ENCODE results near the gene ADCY1.
"Not testable (repeated sequence)": the region's sequence is repeated elsewhere in the genome, so short reads cannot be mapped to it uniquely, and the experiment has no call there.

Gene ADCY1
- 0 to 0.28 reads per million in 2 donors for total RNA-seq

DNA sequence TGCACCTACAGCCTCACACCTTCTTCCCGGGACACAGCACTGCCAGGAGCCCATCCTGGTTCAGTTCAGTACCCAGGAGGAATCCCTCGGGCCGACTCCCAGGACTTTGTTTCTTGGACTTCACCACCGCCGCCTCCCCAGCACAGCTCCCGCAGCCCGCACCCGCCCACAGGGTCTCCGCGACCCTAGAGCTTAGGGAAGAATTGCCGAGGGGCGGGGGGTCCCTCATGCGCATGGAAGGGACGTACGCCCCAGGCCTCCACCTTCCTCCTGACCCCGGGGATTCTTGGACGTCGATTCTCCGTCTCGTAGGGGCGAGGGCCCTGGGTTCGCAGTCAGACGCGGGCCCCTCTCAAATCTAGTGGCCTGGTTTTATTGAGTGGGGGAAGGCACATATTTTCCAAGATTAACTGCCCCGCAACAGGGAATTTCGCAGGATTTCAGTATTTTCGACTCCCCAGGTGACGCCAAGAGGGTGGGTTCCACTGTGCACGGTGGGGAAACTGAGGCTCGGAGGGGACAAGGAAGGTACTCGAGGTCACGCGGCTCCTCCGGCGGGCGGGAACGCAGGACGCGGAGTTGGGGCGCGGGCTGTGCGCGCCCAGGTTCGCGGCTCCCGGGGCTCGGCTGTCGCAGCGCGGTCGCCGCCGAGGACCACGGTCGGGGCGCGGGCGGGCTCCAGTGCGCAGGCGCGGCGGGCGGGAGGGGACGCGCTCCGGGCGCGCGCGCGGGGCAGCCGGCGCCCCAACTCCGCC, at the start of gene ADCY1:
ADCY1 (plus strand) TSS at position 708 of the 755 bp plus-strand sequence. CDS start 176 bp downstream, outside the sequence.
- DNase-seq: no peak

DNA sequence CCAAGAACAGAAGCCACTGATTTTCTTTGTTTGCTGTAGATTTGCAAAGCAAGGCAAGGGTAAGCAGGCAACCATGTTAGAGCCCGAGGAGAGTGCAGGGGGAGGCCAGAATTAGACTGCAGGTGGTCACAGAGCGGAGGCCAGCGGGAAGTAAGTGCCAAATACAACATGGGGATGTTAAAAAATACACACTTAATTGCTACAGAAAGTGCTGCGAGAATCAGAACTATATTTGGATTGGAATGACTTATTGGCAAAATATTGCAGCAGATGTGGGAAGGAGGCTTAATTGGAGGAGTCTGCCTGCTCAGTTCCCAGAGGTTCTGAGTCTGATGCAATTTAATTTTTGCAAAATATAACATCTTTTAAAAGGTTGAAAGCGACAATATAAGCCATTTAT, 49.7 kb upstream of the ADCY1 start:
- no peak for DNase-seq

GRCh38 chr7:45525057-45525456, 49.1 kb upstream of the ADCY1 start:
- no peak for DNase-seq

DNA sequence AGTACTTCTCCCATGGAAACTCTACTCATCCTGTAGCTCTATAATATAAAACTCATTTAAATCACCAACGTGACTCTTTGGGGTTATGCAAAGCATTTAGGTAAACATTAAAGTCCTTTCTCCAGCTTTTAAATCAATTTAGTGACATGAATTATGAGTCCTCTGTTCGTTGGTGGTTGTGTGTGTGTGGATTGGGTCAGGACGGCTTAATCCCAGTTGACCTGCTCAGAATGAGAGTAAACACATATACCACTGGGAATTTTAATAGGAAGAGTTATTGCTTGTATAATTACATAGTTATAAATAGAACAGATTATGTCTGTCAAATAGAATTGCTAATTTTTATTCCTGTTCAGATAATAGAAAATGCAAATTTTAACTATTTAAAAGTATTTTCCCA, 30.7 kb upstream of the ADCY1 start:
- DNase-seq: no peak

DNA sequence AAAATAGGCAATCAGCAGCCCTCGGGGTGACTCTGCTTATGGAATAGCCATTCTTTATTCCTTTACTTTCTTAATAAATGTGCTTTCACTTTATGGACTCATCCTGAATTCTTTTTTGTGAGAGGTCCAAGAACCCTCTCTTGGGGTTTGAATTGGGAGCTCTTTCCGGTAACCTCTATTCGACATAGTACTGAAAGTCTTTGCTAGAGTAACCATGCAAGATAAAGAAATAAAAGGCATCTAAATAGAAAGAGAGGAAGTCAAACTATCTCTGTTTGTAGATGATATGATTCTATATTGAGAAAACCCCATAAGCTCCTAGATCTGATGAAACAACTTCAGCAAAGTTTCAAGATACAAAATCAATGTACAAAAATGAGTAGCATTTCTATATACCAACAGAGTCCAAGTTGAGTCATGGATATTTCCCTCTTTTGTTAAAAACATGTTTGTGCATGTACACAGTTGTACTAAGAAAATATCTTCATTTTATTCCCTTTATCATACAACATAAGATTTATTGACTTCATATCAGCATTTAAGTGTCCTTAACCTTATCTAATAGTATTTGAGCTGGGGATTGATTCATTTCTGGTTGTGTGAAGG, 29.0 kb upstream of the ADCY1 start:
- DNase-seq: not testable (repeated sequence)

- DNase-seq: not testable (repeated sequence)
Observed at GRCh38 chr7:45548917-45549316, 25.3 kb upstream of the ADCY1 start.

GRCh38 chr7:45563401-45563800, 10.8 kb upstream of the ADCY1 start:
- DNase-seq: no peak

DNA sequence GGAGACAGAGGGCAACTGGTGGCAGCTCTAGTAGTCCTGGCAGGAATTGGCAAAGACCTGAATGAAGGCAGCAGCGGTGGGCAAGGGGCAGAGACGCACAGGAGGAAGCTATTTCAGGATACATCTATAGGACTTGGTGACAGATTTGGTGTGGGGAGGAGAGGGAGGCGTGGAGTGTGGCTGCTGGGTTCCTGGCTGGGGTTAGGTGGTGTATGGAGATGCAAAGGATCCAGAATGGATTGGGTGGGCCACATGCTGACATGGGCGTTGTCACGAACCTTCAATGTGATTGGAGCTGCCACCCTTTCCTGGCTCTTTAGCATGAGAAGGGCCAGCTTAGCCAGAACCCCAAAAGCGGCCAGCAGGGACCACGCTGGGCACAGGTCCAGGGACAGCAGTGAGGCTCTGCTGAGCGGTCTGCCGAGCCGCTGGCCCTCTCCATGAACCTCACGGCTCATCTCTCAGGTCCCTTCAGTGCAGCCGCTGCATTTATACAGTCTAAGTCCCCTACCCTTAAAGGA, 10.2 kb upstream of the ADCY1 start:
- DNase-seq: no peak

- DNase-seq: no peak
Observed at GRCh38 chr7:45564485-45564884, 9.7 kb upstream of the ADCY1 start.

DNA sequence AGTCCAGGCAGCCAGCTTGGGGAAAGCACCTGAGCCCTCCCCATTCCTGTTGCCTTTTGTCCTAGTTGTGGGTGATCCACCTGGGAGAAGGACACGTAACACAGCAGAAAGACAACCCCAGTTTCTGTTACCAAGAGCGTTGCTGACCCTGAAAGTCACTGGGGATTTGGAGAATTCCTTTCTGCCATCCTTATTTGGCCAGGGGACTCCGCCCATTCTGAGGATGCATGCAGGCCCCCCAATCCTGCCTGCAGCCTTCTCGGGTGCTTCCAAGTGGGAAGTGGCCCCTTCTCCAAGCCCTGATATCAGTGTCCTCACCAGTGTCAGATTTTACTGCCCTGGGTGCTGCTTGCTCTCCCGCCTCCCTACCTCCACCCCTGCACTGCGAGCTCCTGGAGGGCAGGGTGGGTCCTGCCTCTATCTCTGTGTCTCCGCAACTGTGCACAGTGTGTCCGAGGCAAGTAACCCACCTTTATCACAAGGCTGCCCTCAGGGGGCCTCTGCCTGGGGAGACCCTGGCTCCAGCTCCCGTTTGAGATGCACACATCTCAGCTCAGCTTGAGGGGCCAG, 9.2 kb upstream of the ADCY1 start:
- no peak for DNase-seq

DNA sequence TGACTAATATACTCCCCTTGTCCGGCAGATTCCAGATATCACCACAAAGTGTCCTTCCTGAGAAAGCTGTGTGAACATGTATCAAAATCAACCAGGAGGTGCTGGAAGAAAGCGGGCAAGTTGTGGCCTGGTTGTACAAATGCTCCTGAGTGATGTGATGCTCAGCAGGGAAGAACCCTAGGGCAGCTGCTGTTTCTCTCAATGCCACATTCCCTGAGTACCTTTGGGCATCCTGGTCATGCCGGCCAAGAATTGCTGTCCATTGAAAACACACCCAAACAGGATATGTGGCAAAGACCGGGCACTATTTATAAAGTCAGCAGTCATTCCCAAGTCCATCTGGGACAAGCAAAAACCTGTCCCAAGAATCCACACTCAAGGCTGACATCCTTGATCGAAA, 7.8 kb upstream of the ADCY1 start:
- no peak for DNase-seq

DNA sequence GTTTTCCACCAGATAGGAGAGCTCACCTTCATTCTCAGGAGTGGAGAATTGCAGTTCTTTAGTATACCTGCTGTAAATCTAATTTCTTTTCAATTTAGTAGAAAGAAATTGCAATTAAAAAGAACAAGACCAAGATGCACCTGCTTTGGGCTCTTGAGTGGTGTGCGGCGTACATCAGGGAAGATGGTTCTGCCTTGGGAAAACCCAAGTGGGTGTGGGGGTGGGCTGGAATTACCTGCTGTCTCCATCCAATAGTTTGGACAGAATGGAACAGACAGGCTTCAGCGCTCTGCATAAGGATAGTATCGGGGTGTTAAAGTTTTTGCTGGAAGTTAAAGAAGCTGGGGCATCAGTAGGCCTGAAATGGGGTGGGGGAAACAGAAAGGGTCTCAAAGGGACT, 7.2 kb upstream of the ADCY1 start:
- no peak for DNase-seq

DNA sequence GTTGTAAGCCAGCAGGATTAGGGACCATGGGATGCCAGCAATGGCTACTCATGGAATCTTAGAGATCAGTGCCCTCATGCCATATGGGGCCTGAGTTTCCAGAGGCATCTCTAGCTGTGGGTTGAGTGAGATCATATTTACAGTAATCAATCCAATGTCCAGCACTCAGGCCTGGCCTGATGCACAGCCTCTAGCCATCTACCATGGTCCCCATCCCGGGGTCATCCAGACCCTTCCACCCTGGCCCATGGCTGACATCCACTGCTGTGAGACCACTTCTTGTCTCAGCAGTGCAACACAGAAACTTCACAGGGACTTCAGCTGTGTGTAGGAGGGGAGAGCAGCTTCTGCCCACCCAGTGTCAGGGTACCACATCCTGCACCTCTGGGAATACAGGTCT, 6.5 kb upstream of the ADCY1 start:
- DNase-seq: no peak

DNA sequence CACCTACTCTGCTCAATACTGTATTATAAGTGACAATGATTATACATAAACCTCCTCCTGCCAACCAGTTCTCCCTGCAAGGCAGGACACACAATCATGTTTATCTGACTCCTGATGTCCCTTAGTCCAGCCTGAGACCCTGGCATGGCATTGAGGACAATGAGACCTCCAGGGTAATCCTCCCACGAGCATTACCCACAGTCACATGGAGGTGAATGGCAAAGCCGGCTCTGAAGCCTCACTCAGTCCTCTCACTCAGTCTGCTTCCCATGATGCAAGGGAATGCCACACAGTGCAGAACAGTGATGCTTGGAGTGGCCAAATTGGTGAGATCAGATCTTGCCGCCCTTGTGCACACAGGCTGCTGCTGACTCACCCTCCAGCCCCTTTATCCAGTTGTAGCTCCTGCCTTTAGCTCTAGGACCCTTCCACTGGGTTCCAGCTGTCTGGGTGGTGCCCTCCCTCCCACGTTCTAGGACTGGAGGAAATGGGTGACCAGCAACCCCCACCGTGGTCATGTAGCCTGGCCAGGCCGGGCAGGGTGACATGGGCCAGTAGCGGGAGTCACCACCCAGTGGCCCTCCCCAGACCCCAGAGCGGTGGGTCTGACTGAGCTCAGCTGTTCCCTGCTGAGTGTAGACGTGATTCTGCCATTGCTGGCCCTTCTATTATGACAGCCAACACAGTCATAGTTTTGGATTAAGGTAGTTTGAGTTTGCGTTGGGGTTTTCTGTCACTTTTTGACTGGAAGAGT, 5.5 kb upstream of the ADCY1 start:
- DNase-seq: no peak

- no peak for DNase-seq
Observed at GRCh38 chr7:45569290-45569685, 4.9 kb upstream of the ADCY1 start.

DNA sequence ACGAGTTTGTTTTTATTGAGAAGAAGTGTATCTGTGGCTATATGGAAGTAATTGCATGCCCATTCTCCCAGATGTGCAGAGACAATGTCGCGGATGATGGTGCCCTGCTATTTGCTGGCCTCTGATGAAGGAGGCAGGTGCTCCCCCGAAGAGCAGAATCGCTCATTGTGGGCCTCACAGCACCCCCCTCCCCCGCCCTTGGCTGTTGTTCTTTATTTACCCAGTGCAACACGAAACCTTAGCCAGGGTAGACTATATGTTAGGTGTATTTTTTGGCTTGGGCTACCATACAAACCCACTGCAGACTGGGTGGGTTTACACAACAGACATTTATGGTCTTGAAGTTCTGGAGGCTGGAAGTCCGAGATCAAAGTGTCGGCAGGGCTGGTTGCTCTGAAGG, 3.4 kb upstream of the ADCY1 start:
- no peak for DNase-seq

DNA sequence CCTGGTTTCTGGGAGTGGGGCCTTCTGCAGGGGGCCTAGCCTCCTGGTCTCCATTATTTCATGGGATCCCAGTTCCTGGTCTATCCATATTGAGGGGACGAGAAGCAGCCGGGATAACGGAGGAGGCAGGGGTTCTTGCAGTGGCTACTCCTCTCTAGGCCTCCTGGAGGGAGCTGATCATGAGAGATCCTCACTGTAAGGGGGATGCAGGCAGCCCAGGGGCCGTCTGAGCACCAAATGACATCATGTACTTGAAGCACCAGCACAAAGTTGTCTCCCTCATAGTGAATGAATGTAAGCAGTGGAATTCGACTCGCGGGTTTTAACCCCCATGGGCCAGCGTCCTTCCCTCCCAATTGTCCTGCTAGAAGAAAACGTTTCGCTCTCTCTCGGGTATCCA, 964 bp upstream of the ADCY1 start:
- DNase-seq: no peak

DNA sequence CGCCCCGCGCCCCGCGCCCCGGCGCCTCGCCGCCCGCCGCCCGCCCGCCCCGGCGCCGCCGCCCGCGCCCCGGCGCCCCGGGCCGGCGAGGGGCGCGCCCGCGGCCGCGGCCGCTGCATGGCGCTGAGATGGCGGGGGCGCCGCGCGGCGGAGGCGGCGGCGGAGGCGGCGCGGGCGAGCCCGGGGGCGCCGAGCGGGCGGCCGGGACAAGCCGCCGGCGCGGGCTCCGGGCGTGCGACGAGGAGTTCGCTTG, 174 bp downstream of the ADCY1 start:
- DNase-seq: no peak

DNA sequence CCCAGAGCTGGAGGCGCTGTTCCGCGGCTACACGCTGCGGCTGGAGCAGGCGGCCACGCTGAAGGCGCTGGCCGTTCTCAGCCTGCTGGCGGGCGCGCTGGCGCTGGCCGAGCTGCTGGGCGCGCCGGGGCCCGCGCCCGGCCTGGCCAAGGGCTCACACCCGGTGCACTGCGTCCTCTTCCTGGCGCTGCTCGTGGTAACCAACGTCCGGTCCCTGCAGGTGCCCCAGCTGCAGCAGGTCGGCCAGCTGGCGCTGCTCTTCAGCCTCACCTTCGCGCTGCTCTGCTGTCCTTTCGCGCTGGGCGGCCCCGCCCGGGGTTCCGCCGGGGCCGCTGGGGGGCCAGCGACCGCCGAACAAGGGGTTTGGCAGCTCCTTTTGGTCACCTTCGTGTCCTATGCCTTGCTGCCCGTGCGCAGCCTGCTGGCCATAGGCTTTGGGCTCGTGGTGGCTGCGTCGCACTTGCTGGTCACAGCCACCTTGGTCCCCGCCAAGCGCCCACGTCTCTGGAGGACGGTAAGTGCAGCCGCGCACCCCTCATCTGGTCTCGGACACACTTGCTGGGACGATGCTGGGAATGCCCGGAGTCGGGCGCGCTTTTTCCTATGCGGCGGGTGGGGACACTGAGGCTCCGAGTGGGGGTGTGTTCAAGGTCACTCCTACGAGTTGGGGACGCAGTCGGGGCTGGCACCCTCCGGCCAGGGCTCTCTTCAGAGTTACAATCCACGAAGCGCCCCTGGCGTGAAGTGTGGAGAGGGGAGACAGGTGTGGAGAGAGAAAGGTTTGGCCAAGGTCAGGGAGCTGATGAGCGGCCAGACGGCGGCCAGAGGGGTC, 717 bp downstream of the ADCY1 start:
- no peak for DNase-seq

DNA sequence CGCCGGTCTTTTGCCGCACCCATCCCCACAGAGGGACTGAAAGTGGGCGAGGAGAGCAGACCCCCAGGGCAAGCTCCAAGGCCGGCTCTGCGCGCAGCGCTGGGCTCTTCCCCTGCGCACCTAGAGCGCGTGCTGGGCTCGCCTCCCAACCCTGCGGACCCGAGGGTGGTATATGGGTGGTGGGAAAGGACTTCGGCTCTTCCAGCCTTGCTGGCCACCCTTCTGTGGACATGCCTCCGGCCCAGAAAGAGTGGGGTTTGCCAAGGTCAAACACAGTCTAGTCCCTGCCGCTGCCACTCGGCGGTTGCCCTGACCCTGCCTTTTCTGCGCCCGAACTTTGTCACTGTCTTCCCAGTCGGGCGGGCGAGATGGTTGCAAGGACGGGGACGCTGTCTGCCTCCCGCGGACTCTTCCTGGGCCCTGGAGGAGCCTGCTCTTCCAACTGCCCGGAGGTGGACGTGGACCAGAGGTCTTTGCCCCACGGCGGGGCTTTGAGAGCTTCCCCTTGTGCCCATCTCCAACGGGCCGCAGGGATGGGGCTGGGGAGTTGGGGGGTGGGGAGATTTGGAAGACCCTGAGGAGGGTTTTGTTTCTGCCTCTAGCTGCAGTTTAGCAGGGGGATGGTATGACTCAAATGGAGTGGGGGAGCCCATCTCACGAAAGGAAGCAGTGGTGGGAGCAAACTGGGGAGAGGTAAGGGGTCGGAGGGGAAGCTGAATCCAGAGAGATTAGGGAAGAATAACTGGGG, 1.5 kb downstream of the ADCY1 start:
- no peak for DNase-seq

DNA sequence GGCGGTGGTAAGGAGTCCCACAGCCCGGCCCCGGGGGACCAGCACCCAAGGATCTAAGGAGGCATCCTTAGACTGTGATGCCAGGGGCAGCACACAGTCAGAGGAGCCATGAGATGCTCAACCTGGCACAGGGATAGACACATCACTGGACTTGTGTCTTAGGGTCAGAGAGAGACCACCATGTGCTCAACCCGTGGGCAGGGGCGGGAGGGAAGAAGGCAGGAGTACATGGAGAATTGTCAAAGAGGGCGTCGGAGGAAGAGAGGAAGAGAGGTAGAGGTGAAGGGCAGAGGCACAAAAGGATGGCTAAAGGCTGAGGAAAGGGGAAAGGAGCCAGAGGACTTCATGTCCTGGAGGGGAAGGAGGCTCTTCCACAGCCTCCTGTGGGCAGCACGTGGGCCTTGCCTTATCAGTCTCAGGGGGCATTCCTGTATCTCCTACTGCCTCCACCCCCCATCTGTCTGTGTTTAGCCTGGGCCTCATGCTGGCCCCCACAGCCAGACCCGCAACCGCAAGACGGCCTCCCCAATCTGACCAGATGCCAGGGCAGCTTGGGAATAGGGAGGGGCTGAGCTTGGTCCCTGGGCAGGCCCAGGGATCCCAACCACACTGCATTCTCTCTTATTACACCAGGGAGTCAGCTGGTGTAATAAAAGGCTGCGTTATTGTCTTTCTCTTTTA, 2.2 kb downstream of the ADCY1 start:
- no peak for DNase-seq

All from T-helper 9 cell (primary cell).